GM18873 (cell line): Measurements from ENCODE around the gene NCK2.

Experiments used
- ATAC-seq: cut with Tn5 transposase; IDR thresholded peaks from one replicate; pipeline ENCODE4 v1.9.1; 2021; ENCODE audit warnings: mild to moderate bottlenecking, moderate library complexity, moderate number of reproducible peaks; ENCODE audit not compliant: unreplicated experiment, low FRiP score

NCK2 gene

GRCh38 chr2:105788670-105789290 is 44.1 kb downstream of the NCK2 start:
- no peak for ATAC-seq

- peak; percentile 90 for ATAC-seq
Measured at GRCh38 chr2:105789745-105790460, 45.2 kb downstream of the NCK2 start.

- peak; percentile 24 for ATAC-seq
Measured at GRCh38 chr2:105790461-105791149, 45.9 kb downstream of the NCK2 start.

GRCh38 chr2:105791229-105791628 is 46.5 kb downstream of the NCK2 start:
- no peak for ATAC-seq

DNA sequence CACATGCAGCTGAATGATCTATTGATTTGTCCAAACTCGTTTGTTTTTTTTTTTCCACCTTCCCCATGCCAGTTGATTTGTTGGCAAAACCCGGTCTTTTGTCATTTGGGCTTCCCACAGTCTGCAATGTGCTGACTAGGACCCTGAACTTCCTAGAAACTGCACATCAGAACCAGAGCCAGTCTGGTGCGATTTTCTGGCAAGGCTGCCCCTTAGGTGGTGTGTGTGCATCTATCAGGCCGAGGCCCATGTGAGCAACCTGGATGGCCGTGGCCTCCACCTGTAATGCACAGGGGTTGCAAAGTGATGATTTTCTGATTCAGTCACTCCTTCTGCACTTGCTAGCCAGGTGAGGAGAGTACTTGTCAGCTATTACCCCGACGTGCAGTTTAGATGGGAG is 47.8 kb downstream of the NCK2 start:
- ATAC-seq = no peak

DNA sequence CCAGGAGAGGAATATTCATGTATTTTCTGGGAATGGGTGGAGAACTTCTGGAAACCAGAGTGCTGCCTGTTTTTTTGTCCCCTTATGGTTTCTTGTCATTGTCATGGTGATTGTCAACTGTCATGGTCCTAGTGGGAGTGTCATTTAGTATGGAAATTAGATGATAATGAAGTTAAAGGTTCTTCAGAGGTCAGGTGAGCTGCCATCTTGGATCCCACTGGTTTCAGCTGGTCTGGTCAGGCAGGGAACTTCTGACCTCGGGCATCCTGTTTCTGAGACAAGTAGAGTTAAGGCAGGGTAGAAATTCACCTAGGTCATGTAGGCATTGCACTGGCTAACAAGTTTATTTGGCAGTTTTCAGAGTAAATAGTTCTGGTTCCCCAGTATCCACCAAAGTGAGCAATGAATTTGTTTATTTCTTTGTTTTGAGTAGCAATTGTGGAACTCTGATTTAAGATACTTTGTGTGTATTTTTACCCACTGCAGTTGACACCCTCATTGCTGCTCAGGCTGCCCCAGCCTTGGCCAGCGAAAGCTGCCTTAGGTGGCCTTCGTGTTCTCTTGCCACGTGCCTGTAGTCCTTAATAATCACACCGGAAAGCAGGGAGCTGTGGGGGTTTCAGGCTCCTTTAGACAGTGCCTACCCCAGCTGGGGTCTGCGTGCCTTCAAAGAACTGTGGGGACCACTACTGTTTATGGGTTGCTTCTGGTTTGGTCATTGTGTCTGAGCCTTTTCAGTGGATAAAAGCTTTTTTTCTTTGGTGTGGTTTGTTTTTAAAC is 48.7 kb downstream of the NCK2 start:
- no peak for ATAC-seq

DNA sequence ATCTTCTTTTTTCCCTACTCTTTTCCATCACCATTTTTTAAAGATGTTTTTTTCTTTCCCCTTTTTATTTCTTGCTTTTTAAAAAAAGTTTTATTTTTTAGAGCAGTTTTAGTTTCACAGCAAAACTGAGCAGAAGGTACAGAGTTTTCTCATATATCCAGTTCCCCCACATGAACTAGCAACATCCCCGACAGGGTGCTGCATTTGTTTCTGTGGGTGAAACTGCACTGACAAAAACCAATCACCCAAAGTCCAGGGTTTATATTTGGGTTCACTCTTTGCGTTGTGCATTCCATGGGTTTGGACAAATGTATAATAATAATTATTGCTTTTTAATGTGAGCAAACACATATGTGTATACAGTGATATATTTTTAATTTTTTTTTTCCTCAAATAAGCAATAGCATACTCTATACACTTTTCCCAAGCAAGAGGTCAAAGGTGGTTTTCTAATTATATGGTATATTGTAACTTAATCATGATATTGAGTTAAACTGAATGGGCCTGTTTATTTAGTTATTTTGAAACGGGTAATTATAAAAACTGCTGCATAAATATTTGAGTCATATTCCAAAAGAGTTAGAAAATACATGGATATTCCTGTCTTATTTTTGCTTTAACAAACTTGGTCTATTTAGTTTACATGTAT is 50.3 kb downstream of the NCK2 start:
- ATAC-seq = no peak

GRCh38 chr2:105795575-105795934 is 50.8 kb downstream of the NCK2 start:
- ATAC-seq = no peak

- no peak for ATAC-seq
Measured at GRCh38 chr2:105796131-105796638, 51.5 kb downstream of the NCK2 start.

- ATAC-seq = no peak
Measured at GRCh38 chr2:105796791-105797190, 52.1 kb downstream of the NCK2 start.

GRCh38 chr2:105797298-105797819 is 52.6 kb downstream of the NCK2 start:
- ATAC-seq = peak; percentile 51

- no peak for ATAC-seq
Measured at GRCh38 chr2:105798595-105798994, 53.9 kb downstream of the NCK2 start.

GRCh38 chr2:105800036-105800713 is 55.5 kb downstream of the NCK2 start:
- ATAC-seq = no peak

- ATAC-seq = no peak
Measured at GRCh38 chr2:105800953-105801635, 56.4 kb downstream of the NCK2 start.

DNA sequence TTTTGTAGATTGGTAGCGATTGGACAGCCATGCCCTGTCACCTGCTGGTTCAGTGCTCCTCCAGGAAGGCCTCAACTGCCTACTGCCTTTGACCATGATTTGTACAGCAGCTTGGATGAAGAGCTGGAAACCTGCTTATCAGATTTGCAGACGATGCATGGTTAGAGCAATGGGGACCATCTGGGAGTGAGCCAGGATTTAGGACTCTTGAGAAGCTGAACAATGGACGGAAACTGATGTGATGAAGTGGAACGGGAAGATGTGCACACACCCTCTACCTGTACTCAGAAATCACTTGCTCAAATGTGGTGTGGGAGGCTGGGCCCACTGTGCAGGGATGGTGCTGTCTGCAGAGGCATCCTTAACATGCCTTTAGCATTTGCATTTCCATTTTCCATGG is 57.2 kb downstream of the NCK2 start:
- ATAC-seq = no peak

GRCh38 chr2:105802587-105802986 is 57.9 kb downstream of the NCK2 start:
- ATAC-seq = peak; percentile 65

DNA sequence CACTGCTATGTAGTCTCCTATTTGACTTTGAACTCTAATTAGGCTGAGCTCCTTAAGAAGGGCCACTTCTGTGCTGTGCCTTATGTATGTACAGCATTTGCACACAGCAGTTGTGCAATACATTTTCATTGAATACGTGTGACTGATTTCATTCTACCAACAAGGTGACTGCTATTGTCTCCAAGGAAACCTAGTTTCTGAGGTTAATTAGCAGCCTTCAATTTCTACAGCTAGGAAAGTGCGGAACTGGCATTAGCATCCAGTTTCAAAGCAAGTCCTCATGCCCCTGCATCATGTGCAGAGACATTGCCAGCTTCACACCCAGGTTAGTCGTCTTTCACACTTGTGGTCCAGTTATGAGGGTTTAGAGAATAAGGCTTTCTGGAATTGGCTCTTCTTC is 58.6 kb downstream of the NCK2 start:
- no peak for ATAC-seq

- no peak for ATAC-seq
Measured at GRCh38 chr2:105803773-105804172, 59.1 kb downstream of the NCK2 start.

DNA sequence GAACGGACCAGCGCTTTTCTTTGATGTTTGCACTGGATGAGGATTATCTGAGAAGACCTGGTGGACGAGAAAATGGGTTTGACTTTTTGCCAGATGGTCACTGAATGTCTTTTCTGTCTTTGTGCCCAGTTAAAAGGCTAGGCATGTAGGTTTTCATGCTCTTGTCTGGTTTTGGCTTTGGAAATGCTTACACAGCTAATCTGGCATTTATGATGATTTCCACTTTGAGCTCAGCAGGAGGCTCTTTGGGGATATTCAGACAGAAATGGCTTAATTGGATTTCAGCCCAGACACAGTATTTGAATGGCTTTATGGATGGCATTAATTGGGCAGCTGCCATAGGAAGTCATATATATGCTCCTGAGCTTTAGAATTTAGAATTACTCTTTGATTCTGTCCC is 59.6 kb downstream of the NCK2 start:
- ATAC-seq = no peak
